Measurements from ENCODE around the gene ODAD3. TPM values are rescaled to one million over a fixed set of nuclear protein-coding genes. Genes with fewer than 3 reads are reported as not detected.
"Not testable (repeated sequence)": the region's sequence is repeated elsewhere in the genome, so short reads cannot be mapped to it uniquely, and the experiment has no call there.

The ODAD3 gene
- total RNA-seq, 4 donors from 2014 or later: 0.48 to 4.4 TPM; not detected in 2

DNA sequence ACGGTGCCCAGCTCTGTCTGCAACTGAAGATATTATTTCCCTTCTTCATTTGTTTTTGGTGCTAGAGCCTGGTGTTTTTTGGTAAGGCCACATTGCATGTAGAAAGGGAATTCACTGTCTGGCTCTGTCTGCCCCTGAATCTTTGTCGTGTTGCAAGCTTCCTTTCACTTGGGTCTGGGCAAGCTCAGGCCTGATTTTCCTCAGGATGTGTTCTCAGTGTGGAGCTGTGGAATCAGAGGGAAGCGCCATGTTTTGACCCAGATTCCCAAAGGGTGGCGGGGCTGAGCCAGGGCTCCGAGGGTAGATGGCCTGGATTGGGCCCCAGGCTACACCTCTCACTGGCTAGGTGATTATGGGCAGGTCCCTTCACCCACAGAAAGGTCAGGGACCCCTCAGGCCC is 9.1 kb upstream of the ODAD3 start:
- H3K27me3 ChIP-seq: no peaks in the 10 kb centered on the region
- no peaks in the 10 kb centered on the region for H3K4me1 ChIP-seq
- intact Hi-C loops (cut with DNase I; ENCODE audit: low total_unique reads): no loop called here
- H3K4me3 ChIP-seq: no peak overlapping the region
- DNase-seq: no peak
- no peaks in the 10 kb centered on the region for H3K36me3 ChIP-seq
- H3K9me3 ChIP-seq: no peaks in the 10 kb centered on the region
- TF ChIP-seq POLR2A (IDR thresholded peaks at IDR 0.05): no peak
- TF ChIP-seq, protein P1, sequence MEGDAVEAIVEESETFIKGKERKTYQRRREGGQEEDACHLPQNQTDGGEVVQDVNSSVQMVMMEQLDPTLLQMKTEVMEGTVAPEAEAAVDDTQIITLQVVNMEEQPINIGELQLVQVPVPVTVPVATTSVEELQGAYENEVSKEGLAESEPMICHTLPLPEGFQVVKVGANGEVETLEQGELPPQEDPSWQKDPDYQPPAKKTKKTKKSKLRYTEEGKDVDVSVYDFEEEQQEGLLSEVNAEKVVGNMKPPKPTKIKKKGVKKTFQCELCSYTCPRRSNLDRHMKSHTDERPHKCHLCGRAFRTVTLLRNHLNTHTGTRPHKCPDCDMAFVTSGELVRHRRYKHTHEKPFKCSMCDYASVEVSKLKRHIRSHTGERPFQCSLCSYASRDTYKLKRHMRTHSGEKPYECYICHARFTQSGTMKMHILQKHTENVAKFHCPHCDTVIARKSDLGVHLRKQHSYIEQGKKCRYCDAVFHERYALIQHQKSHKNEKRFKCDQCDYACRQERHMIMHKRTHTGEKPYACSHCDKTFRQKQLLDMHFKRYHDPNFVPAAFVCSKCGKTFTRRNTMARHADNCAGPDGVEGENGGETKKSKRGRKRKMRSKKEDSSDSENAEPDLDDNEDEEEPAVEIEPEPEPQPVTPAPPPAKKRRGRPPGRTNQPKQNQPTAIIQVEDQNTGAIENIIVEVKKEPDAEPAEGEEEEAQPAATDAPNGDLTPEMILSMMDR (IDR thresholded peaks at IDR 0.05): no peak
- no peak overlapping the region for H3K27ac ChIP-seq

DNA sequence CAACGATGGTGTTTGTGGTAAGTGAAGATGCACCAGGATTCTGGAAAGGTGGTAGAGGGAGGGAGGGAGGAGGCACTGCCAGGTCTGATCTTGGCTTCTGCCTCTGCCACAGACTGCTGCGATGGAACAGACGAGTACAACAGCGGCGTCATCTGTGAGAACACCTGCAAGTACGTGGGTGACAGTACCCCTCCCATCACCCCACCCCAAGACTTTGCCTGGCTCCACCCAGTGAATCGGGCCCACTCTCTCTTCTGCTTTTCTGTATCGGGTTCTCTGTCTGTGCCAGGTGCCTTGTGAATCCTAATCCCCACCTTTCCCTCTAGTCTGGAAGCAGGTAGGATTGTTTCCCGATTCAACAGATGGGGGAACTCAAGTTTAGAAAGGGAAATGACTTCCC is 3.0 kb upstream of the ODAD3 start:
- Histone ChIP-seq H3K36me3 (no peaks in the 10 kb centered on the region), H3K27ac (no peak overlapping the region), H3K27me3 (no peaks in the 10 kb centered on the region), H3K4me3 (no peak overlapping the region), H3K4me1 (peaks cover 9% of the 10 kb centered on the region in 2 donors), H3K9me3 (no peaks in the 10 kb centered on the region)
- intact Hi-C loops (cut with DNase I; ENCODE audit: low total_unique reads): no loop called here
- DNase-seq: no peak
- TF ChIP-seq, protein P1 (IDR thresholded peaks at IDR 0.05): no peak
- TF ChIP-seq POLR2A (IDR thresholded peaks at IDR 0.05): no peak

DNA sequence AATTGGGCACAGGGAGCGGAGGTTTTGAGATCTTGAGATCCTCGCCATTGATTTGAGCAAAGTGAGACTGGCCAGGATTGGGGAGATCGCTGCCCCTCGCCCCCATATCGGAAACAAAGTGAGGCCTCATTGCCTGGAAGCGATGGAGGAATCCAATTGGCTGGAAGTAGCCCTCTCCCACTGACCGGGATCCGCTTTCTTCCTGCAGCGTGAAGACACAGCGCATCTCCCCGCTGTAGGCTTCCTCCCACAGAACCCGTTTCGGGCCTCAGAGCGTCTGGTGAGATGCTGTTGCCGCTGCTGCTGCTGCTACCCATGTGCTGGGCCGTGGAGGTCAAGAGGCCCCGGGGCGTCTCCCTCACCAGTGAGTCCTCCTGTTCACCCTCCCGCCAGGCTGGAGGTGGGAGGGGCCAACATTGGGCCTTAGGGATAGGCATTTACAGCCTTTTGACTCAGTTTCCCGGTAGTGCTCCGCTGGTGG is 952 bp upstream of the ODAD3 start:
- Histone ChIP-seq H3K4me1 (peaks cover 9% of the 10 kb centered on the region in 2 donors), H3K4me3 (peak overlapping the region; percentile 74), H3K36me3 (no peaks in the 10 kb centered on the region), H3K9me3 (no peaks in the 10 kb centered on the region), H3K27me3 (no peaks in the 10 kb centered on the region), H3K27ac (peak overlapping the region; percentile 70 to 83)
- no peak for DNase-seq
- TF ChIP-seq, protein P1 (IDR thresholded peaks at IDR 0.05): no peak
- intact Hi-C loops (cut with DNase I; ENCODE audit: low total_unique reads): no loop called here

- TF ChIP-seq, protein P1 (IDR thresholded peaks at IDR 0.05): no peak
- TF ChIP-seq POLR2A (IDR thresholded peaks at IDR 0.05): no peak
- peaks cover 9% of the 10 kb centered on the region in 2 donors for H3K4me1 ChIP-seq
- H3K27ac ChIP-seq: peak overlapping the region; percentile 83 to 86
- DNase-seq: peak in 1 of 2 donors; percentile 37
- no peaks in the 10 kb centered on the region for H3K9me3 ChIP-seq
- intact Hi-C loops (cut with DNase I; ENCODE audit: low total_unique reads): no loop called here
- H3K36me3 ChIP-seq: no peaks in the 10 kb centered on the region
- H3K27me3 ChIP-seq: no peaks in the 10 kb centered on the region
- peak overlapping the region; percentile 31 to 43 for H3K4me3 ChIP-seq
Observed at GRCh38 chr19:11434703-11435056, 241 bp downstream of the ODAD3 start.

DNA sequence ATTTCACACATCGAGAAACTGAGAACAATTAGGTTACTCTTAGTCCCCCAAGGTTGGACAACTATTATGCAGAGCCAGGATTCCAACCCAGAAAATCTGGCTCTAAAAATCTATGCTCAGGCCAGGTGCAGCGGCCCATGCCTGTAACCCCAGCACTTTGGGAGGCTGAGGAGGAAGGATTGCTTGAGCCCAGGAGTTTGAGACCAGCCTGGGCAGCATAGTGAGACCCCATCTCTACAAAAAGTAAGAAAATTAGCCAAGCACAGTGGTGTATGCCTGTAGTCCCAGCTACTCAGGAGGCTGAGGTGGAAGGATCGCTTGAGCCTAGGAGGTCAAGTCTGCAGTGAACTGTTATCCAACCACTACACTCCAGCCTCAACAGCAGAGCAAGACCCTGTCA is 1.4 kb downstream of the ODAD3 start:
- H3K4me3 ChIP-seq; intact Hi-C loops (cut with DNase I; ENCODE audit: low total_unique reads): not testable (repeated sequence)

GRCh38 chr19:11426656-11427055 is 8.3 kb downstream of the ODAD3 start:
- Histone ChIP-seq H3K27me3 (peaks cover 0 to 4% of the 10 kb centered on the region in 2 donors), H3K4me3 (no peak overlapping the region), H3K27ac (no peak overlapping the region), H3K9me3 (no peaks in the 10 kb centered on the region), H3K36me3 (no peaks in the 10 kb centered on the region), H3K4me1 (no peaks in the 10 kb centered on the region)
- no peak for DNase-seq
- intact Hi-C loops (cut with DNase I; ENCODE audit: low total_unique reads): no loop called here
- TF ChIP-seq, protein P1 (IDR thresholded peaks at IDR 0.05): no peak
- TF ChIP-seq POLR2A (IDR thresholded peaks at IDR 0.05): no peak

More for the DNA sequence above, 1.4 kb downstream of the ODAD3 start:
- H3K4me1 ChIP-seq, H3K27ac ChIP-seq, DNase-seq, H3K27me3 ChIP-seq, H3K36me3 ChIP-seq, H3K9me3 ChIP-seq: not testable (repeated sequence)
